NCI-H128 (cell line): Measurements from ENCODE around the gene PHETA2.
"Not testable (repeated sequence)": the region's sequence is repeated elsewhere in the genome, so short reads cannot be mapped to it uniquely, and the experiment has no call there.

Source experiments
- DNase-seq: peaks from one replicate; lab custom pipeline; 2025; ENCODE audit not compliant: unreplicated experiment; lab: John Stamatoyannopoulos, UW

The PHETA2 gene

GRCh38 chr22:42069801-42070516, 4.1 kb upstream of the PHETA2 start:
- DNase-seq: no peak

- DNase-seq: peak; percentile 91
These were observed 3.3 kb upstream of the PHETA2 start, which contains the start of gene NAGA for GRCh38 chr22:42070517-42071422. NAGA (minus strand) TSS chr22:42070812; CDS start chr22:42070297, 515 bp downstream.

GRCh38 chr22:42071508-42071907, 2.5 kb upstream of the PHETA2 start:
- DNase-seq: not testable (repeated sequence)

GRCh38 chr22:42072606-42073330, 1.3 kb upstream of the PHETA2 start:
- DNase-seq: no peak

- DNase-seq: no peak
These were observed 417 bp upstream of the PHETA2 start for GRCh38 chr22:42073621-42074041.

GRCh38 chr22:42074846-42075676, 1.0 kb downstream of the PHETA2 start:
- no peak for DNase-seq

GRCh38 chr22:42076764-42077485, 2.9 kb downstream of the PHETA2 start:
- DNase-seq: no peak

- no peak for DNase-seq
These were observed 3.6 kb downstream of the PHETA2 start for GRCh38 chr22:42077486-42078125.

GRCh38 chr22:42078469-42079318, 4.6 kb downstream of the PHETA2 start:
- no peak for DNase-seq

- peak; percentile 89 for DNase-seq
These were observed 5.5 kb downstream of the PHETA2 start, which contains the start of gene SMDT1 for GRCh38 chr22:42079319-42080251. SMDT1 (plus strand) TSS chr22:42079700; CDS start chr22:42079769, 69 bp downstream.

GRCh38 chr22:42080287-42080686, 6.2 kb downstream of the PHETA2 start:
- no peak for DNase-seq

- no peak for DNase-seq
These were observed 9.1 kb downstream of the PHETA2 start for GRCh38 chr22:42083119-42083518.

GRCh38 chr22:42084874-42085273, 10.8 kb downstream of the PHETA2 start:
- no peak for DNase-seq

GRCh38 chr22:42086051-42086450, 12.0 kb downstream of the PHETA2 start:
- no peak for DNase-seq

GRCh38 chr22:42090596-42091454, 16.8 kb downstream of the PHETA2 start, which contains the start of gene NDUFA6:
NDUFA6 (minus strand) TSS chr22:42090772; CDS start chr22:42090744, 28 bp downstream.
- peak; percentile 95 for DNase-seq

GRCh38 chr22:42091455-42091782, 17.4 kb downstream of the PHETA2 start:
- no peak for DNase-seq
